ENCODE data around the gene ADD1.

Gene ADD1

GRCh38 chr4:2804973-2805501 is 38.6 kb upstream of the ADD1 start:
- in situ Hi-C loops (cut with HindIII; ENCODE audit: low sequenced_read_pairs): no loop called here

DNA sequence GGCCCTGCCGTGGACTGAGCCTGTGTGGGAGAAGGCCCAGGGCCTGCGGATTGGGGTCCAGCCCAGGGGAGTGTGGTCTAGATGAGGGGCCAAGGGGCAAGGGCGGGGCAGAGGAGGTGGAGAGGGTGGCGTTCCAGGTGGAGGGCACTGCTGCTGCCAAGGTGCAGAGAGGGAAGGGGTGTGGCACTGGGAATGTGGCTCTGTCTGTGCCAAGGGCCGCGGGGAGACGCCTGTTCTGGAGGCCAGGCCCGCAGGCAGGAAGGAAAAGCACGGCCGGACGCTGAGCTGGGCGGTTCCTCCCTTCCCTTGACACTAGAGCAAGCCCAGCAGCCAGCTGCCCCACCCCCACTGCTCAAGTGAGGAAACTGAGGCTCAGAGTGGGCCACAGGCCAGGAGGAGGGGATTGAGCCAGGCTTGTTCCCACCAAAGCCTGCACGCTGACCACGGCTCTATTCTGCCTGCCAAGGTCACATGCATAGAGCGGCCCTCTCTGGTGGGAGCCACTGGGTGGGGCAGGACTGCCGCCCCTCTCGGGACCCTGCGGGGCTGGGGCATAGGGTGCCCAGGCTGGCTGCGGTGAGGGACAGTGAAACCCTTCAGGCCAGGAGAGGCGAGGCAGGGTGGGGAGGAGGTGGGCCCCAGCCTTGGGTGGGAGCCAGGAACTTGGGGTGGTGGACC is 37.8 kb upstream of the ADD1 start:
- in situ Hi-C loops (cut with HindIII; ENCODE audit: low sequenced_read_pairs): no loop called here

DNA sequence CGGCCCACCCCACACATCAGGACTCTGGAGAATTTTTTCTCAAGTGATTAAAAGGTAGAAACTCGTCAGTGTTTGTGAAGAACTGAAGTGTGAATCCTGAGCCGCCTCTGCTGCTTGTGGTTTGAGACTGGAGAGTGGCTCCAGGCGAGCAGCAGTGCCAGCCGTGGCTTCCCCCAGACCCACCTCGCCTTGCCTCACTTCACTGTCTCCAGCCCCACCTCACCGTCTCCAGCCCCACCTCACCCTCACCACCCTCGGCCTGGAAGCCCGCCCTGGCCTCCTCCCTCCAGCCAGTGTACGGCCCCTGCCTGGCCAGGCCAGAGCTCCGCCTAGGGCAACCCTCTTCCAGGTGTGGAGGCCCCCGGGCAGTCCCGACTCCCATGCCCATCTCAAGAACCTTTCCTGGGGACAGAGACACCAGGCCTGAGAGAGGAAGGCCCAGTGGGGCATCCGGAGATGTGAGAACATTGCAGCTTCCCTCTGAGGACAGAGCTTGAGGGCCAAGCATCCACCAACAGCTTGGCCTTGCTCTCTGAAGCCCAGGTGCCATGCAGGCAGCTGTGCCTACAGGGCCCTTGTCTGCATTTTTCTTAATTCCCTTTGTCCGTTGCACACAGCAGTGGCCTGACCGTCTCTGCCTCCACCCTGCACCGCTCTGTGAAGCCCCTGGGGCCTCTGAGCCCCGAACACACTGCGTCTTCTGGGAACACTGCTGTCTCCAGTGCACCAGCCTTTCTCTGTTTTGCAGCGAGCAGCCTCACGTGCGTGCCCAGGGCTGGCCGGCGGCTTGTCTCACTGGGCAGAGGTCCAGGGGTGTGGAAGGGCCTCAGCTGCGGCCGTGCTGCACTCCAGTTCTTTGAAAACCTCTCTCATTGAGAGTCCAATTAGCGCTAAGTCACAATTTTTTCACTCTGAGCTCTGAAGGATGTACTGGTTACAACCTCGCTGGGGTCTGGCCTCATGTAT is 37.0 kb upstream of the ADD1 start:
- in situ Hi-C loops (cut with HindIII; ENCODE audit: low sequenced_read_pairs): no loop called here

DNA sequence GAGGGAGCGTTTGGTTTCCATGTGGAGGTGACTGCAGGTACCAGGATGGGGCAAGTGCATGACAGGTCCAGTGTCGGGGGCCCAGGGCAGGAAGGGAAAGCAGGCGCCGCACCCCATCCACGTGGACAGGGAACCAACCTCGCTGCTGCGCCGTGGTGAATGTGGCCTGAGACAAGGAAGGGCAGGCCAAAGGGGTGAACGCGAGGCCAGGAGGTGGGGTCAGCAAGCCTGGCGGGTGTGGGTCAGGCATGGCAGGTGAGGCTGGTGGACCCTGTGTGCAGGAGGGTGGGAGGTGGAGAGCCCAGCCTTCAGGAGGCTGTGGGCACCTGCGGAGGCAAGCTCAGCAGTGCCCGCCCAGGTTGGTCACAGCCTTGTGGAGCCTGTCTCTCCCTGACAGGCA is 36.1 kb upstream of the ADD1 start:
- in situ Hi-C loops (cut with HindIII; ENCODE audit: low sequenced_read_pairs): no loop called here

DNA sequence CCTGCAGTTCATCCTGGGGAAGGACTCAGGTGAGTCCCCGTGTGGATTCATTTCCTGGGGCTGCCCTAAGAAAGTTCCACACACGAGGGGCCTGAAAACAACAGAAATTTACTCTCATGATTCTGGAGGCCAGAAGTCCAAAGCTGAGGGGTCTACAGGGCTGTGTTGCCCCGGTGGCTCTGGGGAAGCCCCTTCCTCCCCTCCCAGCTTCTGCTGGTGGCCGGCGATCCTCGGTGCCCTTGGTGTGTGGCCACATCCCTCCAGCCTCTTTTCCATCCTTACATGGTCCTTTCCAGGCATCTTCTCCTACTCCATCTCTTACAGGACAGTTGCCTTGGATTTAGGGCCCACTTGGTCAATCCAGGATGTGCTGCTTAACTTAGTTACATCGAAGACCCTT is 35.6 kb upstream of the ADD1 start:
- in situ Hi-C loops (cut with HindIII; ENCODE audit: low sequenced_read_pairs): no loop called here

DNA sequence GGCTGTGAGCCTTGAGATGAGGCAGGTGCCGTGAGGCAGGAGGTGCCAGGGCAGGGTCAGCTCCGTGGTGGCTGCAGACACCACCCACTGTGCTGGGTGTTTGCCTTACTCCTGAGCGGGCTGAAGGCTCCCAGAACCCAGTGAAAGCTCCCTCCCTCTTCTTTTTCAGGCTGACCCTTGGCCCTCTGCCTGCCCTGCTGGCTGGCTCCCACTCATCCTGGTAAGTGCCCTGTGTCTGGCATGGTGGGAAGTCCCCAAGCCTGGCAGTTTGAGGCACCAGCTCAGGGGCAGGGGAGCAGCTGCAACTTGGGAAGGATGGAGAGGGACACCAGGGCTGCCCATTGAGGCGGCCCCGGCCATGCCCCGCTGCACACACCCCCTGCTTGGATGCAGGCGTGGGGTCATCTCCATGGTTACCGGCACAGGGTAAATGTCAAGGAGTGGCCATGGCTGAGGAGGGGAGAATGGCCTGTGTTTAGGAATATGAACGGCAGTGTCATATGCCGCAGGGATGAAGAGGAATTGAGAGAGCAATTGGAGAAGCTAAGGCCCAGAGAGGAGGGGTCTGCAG is 33.9 kb upstream of the ADD1 start:
- in situ Hi-C loops (cut with HindIII; ENCODE audit: low sequenced_read_pairs): no loop called here

DNA sequence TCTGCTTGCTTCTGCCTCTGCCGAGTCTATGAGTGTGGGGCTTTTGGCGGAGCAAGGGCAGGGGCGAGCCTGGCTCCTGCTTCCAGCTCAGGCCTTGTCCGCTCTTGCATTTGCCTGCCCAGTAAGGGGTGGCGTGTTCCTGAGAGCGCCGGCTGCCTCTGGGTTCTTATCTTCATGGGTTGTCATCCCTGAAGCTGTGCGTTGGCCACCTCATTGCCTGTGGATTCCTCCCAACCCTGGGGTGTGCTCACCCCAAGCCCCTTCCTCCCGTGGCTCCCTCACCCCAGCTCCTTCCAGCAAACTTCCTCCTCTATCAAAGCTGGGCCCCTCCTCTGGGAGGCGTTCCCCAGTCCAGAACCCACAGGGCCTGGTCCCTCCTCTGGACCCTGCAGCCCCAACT is 33.3 kb upstream of the ADD1 start:
- in situ Hi-C loops (cut with HindIII; ENCODE audit: low sequenced_read_pairs): no loop called here

DNA sequence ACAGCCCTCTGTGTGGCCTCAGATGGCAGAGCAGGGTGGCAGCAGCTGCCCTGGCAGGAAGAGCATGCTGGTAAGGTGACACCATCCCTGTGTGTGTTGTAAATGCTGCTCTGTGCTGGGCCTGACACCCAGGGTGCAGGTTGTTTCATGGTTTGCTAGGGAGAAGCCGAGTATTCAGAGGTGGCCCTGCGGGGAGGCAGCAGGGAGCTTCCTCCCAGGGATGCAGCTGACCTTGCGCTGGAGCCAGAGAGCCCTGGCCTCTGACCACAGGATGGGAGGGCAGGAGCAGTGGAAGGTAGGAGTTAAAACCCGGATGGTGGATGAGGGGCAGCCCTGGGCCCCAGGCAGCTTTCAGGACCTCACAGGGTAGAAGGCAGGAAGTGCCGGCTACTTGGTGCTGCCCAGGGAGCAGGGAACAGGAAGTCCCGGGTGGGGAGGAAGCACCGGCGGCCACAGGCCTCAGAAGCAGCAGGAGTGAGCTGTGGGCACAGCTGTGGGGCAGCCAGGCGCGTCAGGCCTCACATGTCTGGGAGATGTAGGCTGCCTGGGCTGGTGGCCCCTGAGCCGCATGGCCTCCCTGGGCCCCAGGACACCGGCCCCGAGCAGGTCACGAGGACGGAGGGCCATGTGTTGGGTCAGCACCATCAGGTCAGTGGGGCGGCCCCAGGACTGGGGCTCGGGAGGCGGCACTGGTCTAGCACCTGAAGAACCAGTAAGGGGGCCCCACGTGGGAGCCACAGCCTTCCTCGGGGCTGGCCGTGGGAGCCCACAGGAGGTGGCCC is 31.6 kb upstream of the ADD1 start:
- in situ Hi-C loops (cut with HindIII; ENCODE audit: low sequenced_read_pairs): no loop called here

GRCh38 chr4:2812612-2813354 is 30.9 kb upstream of the ADD1 start:
- in situ Hi-C loops (cut with HindIII; ENCODE audit: low sequenced_read_pairs): no loop called here

DNA sequence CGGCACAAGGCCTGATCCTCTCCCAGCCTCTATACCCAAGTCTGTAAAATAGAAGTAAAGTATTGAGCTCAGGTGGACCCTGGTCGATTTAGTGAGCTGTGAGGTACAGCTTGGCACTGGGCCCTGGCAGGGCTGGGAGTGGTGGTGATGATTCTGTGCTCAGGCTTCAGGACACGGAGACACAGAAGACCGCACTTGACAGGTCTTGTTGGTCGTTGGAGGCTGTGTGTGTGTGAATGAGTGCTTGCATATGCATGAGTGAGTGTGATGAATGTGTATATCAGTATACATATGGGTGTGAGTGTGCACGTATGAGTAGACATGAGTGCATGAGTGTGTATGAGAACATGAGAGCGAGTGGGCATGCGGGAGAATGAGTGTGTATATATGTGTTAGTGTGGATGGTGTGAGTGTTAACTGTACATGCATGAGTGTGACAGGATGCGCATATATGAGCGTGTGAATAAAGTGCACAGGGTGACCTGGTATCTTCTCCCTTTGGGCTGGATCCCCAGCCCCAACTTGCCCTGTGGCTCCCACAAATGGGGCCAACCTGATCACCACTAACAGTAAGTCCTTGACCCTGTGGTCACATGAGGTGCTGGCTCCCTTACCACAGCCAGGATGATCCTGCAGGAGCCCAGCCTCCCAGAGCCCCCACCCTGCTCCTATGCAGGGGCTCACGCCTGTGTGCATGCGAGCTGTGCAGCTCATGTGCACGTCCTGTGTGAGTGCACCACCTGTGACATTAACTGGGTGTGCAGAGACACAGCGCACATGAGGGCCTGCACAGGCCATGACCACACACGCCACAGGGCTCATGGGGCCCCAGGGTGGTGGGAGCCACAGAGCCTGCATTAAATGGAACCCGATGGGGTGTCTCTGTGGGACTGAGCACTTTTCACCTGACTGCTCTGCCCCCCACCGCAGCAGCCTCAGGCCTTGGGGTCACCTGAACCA is 29.9 kb upstream of the ADD1 start:
- in situ Hi-C loops (cut with HindIII; ENCODE audit: low sequenced_read_pairs): no loop called here

DNA sequence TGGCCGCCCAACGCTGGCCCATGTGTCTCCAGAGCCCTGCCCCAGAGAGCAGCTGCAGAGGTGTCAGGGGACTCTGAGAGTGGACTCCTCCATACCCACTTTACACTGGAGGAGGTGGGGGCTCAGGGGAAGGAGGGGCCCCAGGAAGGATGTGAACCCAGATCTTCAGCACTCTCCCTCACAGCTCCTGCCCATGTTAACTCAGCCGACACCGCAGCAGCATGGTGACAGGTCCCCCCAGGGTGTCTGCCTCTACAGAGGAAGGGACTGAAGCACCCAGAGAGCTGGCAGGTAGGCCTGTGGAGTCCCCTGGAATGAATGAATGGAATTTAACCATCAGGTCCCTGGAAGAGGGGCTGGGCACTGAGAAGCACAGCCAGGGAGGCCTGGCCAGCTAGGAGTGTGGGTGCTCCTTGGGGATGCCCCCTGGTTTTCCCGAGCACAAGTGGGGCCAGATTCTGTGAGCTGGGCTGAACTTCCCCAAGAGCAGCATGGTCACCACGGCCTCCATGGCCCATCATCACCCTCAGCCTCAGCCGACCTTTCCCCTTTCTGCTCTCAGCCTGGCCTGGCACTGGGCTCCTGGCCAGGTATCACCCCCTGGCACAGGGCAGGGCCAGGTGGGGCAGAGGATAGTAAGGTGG is 28.9 kb upstream of the ADD1 start:
- in situ Hi-C loops (cut with HindIII; ENCODE audit: low sequenced_read_pairs): no loop called here

DNA sequence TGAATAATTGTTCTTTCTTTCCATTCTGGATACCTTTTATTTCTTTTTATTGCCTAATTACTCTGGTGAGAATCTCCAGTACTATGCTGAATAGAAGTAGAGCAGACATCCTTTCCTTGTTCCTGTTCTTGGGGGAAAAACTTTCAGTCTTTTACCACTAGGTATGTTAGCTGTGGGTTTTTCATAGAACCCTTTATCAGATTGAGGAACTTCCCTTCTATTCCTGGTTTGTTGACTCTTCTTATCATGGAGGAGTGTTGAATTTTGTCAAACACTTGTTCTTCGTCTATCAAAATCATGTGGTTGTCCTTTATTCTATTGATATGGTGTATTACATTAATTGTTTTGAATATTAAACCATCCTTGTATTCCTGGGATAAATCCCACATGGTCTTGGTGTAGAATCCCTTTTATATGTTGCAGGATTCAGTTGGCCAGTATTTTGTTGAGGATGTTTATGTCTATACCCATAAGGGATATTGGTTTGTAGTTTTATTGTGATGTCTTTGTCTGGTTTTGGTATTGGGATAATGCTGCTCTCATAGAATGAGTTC is 27.2 kb upstream of the ADD1 start:
- in situ Hi-C loops (cut with HindIII; ENCODE audit: low sequenced_read_pairs): no loop called here

DNA sequence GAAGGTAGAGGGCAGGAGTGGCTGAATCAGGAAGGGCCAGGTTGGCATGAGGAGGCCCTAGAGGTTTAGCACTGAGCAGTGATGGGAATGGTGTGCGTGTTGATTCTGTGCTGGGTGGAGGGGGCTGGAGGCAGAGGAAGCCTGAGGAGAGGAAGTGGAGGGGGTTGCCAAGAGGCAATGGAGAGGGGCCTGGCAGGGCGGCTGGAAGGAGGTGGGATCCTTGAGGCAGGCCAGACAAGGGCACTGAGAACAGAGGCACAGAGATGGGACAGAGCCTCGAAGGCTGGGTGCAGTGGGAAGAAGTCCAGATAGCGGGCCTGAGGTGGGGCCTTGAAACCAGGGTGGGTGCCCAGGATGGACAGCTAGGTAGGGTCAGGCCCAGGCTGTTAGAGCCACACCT is 26.5 kb upstream of the ADD1 start:
- in situ Hi-C loops (cut with HindIII; ENCODE audit: low sequenced_read_pairs): no loop called here

- in situ Hi-C loops (cut with HindIII; ENCODE audit: low sequenced_read_pairs): no loop called here
Measured at GRCh38 chr4:2817701-2818350, 25.8 kb upstream of the ADD1 start.

DNA sequence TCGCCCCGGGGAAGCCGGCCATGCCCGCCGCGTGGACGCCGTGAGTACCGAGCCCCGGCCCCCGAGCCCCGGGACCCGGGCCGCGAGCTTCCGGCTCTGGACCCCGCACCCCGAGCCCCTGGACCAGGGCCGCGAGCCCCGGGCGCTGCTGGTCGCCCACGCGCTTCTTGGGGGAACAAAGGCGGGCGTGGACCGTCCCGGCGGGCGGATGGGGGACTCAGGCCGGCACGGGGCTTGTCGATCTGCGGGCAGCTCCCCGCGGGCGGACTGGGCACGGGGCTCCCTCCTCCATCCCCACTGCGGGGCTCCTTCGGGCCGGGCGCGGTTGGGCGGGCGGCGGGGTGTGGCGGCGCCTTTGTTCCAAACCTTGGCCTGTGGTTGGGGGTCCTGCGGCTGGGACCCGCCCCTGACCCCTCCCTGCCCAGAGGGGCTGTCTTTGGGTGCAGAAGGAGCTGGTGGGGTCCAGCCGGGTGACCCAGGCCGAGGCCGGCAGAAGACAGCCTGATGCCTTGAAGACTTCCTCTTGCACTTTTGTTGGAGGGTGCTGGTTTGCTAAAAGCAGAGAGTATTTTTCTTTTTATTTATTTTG is 25.2 kb upstream of the ADD1 start:
- in situ Hi-C loops (cut with HindIII; ENCODE audit: low sequenced_read_pairs): no loop called here

GRCh38 chr4:2819244-2820215 is 24.1 kb upstream of the ADD1 start:
- in situ Hi-C loops (cut with HindIII; ENCODE audit: low sequenced_read_pairs): no loop called here

All from endothelial cell of hepatic sinusoid (primary cell).